GM19452 (cell line): ENCODE measurements around the gene KRT28.
A peak's percentile ranks its signal among the peaks of the same experiment; 100 is the strongest.
"Not testable (repeated sequence)": the region's sequence is repeated elsewhere in the genome, so short reads cannot be mapped to it uniquely, and the experiment has no call there.

Source experiments
- ATAC-seq: cut with Tn5 transposase; IDR thresholded peaks from one replicate; pipeline ENCODE4 v1.9.1; 2021; ENCODE audit not compliant: unreplicated experiment

KRT28 gene

DNA sequence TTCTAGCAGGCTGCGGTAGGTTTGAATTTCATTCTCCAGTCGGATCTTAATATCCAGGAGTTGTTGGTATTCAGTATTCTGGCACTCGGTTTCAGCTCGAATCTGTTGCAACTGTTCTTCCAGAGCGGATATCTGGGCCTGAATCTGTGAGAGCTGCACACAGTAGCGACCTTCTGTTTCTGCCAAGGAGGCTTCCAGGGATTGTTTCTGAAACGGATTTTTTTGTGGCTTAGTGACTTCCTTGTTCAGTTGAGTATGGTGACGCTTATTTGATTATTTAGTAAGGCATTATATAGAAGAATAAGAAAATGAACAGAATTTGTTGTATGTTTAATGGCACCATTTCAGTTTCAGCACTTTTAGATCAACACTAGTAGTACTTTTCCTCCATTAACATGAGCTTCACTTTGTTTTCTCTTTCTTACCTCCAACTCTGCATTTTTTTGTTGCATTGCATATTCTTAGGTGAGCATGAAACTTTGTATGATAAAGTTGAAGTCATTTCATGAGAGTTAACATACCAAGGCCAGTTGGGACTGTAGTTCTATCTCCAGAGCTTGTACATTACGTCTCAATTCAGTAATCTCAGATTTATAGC is 19.9 kb upstream of the KRT28 start:
- no peak for ATAC-seq

DNA sequence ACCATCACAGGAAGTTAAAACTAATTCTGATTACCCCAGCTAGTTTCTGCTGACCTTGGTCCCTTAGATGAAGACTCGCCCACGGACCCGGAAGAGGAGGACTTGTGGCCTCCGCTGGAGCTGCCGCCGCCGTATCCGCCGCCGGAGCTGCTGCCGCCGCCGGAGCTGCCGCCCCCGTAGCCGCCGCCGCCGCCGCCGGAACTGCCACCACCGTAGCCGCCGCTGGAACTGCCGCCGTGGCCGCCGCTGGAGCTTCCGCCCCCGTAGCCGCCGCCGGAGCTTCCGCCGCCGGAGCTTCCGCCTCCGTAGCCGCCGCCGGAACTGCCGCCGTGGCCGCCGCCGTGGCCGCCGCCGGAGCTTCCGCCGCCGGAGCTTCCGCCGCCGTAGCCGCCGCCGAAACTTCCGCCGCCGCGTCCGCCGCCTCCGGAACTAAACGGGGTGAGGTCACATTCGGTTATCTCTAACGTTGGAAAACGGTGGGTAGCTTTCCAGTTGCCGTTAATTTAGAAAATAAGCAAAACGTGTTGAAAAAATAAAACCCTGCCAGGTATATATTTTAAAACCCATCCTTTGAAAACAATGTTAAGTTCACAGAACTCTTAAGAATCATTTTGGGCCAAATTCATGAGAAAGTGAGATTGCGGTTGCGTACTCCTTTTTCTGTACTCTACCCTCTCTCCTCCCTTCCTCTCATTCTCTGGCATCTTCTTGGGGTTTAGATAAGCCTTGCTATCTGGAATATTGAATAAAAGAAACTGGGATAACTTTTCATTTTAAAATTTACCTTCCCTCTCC is 19.2 kb upstream of the KRT28 start:
- peak; percentile 60 for ATAC-seq

DNA sequence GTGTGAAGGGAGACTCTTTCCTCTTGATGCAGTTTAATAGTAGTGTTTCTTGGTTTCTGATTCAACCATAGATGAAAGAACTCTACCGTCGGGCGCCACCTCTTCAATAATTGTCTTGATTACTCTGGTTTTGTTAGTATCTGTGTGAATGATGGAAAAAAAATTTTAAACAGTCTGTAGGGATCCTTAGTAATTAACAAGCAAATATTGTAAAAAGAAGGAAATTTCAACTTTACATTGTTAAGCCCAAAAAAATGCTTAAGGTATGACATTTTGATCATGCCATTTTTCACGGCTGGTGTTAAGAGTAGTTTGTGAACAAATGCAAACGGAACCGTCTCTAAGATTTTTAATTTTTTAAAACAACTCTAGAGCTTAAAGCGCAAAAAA is 18.6 kb upstream of the KRT28 start:
- no peak for ATAC-seq

DNA sequence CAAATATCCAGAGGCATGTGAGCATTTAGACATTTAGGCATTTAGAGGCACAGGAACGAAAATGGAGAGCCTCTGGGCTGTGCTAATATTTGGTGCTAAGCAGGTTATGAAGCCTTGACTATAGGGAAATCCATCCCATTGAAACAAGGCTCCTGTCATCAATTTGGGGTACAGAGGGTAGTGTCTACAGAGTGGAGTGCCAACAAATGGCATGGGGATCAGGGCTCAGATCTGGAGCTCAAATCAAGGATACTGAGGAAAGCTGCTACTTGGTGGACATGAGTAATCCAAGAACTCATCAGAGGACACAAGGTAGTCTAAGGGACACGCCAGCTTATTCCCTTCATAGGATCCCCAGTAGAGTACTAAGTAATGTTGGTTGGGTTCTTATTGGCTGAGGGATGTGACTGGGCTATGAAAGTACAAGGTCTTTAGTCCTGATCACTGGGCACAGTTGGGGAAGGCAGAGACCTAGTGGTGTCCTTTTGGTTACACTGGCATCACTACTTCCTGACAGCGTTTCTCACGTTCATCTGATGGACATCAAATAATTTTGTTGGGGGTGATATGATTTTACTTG is 17.4 kb upstream of the KRT28 start:
- ATAC-seq: no peak

DNA sequence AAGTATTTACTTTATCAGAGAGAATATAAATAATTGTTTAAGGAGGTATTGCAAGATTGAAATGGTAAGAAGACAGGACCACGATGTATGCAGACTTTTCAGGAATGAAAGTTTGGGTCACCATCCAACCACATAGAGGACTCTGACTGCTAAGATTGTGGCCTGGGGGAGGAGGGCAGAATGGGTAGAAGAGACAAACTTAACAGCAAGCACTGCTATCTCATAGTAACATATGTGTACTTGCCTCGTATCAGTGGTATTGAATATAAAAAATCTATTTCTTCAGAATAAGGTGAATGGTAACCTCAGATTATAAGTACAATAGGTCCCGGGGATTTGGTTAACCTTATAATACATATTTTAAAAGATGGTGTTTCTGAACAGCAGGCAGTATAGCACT is 16.8 kb upstream of the KRT28 start:
- ATAC-seq: no peak

DNA sequence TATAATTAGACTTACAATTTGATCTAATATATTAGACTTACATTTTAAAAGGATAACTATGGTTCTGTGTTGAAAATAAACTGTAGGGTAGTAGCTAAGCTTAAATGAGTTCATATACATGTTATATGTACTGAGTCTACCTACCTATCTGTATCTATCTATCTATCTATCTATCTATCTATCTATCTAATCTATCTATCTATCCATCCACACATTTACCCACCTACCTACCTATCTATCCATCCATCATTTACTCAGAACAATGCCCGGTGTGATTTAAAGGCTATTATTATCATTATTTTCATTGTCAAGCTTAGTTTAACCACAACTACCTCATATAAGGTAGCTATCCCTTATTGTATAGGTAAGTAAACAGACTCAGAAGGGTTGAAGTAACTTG is 15.6 kb upstream of the KRT28 start:
- ATAC-seq: no peak

DNA sequence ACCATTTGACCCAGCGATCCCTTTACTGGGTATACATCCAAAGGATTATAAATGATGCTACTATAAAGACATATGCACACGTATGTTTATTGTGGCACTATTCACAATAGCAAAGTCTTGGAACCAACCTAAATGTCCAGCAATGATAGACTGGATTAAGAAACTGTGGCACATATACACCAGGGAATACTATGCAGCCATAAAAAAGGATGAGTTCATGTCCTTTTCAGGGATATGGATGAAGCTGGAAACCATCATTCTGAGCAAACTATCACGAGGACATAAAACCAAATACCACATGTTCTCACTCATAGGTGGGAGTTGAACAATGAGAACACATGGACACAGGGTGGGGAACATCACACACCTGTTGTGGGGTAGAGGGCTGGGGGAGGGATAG is 14.9 kb upstream of the KRT28 start:
- not testable (repeated sequence) for ATAC-seq

DNA sequence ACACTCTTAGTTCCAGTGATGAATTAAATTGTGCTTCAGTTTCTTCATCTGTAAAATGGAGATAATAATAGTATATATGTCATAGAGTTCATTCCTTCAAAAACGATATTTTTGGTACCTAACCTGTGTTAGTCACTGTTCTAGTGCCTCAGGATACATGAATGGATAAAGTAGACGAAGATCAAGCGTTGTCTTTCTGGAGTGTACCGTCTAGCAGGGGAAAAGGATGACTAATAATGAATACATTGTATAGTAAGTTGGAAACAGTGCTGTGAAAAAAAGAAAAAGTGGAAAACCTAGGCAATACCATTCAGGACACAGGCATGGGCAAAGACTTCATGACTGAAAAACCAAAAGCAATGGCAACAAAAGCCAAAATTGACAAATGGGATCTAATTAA is 14.0 kb upstream of the KRT28 start:
- no peak for ATAC-seq

DNA sequence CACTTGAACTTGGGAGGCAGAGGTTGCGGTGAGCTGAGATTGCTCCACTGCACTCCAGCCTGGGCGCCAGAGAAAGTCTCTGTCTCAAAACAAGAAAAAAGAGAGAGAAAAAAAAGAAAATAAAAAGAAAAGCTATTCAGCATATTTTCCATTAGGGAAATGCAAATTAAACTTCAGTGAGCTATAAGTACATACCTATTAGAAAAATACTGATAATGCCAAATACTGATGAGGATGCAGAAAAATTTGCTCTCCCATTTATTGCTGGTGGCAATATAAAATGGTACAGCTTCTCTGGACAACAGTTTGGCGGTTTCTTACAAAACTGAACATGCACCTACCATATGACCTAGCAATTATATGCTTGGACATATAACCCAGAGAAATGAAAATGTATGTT is 12.9 kb upstream of the KRT28 start:
- no peak for ATAC-seq

DNA sequence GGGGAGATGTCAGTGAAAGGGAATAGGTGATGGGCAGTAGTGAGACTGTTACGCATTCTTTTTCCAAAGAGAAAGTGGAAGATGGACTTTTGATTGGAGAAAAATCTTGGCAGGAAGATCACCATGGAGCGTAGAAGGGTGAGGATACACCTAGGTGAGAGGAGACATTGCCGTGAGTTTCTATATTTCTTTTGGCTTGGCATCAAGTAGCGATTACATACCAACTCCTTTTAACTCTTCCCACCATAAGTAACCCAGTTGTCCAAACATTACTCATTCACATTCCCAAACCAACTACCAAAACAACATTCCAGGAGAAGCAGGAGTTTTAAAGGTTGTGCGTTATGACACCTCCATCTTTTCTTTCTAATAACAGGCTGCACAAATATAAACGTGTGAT is 10.7 kb upstream of the KRT28 start:
- ATAC-seq: no peak

DNA sequence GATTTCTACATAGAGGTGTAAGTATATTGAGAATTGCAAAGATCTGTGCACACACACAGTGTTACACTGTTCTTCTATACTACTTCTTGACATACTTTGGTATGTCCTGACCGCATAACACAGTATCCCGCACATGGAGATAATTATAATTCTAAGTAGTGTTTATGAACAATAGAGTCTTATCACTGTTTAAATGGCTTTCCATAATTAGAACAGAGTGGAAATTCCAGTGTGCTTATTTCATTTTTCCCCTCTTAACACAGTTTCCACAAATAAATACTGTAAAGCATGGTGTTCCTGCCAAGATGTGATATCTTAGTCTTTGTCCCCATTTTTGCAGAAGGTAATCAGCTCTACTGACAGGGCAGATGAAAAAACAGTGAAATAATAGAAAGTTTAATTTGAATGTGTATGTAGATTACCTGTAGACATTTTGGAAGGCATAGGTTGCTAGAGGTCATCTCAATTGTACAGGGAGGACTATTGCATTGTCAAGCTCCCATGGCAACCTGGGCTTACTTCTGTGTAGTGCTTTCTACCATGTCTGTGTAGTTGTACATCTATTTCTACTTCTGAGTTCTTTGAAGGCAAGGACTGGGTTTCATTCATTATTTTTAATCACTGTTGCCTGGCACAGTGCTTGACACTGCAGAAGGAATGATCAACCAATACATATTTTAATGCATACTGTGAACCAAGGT is 10.1 kb upstream of the KRT28 start:
- no peak for ATAC-seq

DNA sequence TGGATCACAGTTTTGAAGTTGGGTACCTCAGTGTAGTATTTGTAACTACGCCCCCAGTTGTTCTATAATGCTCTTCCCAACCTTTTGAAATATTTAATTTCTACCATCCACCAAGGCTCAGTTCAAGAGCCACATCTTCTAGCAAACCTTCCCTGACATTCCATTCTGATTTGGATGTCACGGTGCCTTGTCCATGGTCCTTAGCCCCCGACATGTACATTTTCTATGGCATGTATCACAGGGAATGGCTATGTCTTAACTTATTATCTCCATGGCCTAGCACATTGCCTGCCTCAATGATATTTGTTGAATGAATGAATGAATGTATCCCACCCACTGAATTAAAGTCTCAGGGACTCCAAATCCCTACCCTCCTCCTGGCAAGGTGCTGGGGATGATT is 6.4 kb upstream of the KRT28 start:
- ATAC-seq: no peak

DNA sequence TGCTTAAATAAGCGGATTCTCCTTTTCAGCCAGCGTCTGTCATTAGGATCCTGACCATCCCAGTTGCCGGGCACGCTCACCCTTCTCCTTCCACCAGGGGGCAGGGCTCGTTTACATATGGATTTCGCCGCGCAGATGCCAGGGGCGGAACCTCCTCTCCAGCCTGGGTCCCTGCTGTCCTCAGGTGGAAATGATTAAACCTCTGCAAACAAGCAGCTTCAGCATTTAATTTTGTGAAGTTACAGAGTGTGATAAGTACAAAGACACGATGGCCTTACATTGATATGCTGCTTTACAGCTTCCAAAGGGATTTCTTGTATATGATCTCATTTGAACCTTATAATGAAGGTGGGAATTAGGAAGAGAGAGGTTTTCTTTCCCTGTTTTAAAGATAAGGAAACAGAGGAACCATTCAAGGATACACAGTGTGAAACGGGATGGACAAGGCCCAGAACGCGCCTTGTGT is 3.9 kb upstream of the KRT28 start:
- ATAC-seq: no peak

DNA sequence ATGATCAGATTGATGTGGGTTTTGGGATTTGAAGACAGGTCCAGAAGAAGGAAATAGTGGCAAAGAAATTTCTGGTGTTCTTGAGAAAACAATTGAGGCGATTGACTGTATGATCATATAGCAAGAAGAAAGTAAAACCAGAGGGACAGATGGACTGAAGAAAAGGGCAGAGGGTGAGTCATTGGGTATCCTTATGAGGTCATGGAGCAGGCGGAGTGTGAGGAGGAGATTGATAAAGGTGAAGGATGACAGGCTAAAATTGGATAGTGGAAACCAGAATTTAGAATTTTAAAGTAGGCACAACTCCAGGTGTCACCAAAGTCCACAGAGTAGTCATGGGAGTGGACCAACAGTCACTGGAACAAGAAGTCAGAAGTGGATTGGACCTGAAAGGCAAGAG is 1.4 kb upstream of the KRT28 start:
- no peak for ATAC-seq

DNA sequence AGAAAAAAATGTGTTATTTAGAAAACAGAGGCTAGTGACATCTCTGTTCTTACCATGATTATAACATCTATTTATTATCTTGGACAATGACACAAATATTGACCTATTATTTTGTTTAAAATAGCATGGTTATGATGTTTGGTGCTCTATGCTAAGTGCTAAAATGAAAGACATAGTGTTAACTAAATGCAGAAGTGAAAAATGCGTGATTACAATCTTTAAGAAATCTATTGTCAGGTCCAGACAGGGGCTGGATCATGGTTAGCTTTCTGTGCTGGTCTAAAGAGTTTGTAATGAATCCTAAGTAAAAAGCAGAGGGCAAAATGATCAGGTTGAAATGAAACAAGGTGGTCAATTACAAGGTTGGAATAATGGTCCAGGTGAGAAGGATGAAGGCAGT is 622 bp upstream of the KRT28 start:
- ATAC-seq: no peak

DNA sequence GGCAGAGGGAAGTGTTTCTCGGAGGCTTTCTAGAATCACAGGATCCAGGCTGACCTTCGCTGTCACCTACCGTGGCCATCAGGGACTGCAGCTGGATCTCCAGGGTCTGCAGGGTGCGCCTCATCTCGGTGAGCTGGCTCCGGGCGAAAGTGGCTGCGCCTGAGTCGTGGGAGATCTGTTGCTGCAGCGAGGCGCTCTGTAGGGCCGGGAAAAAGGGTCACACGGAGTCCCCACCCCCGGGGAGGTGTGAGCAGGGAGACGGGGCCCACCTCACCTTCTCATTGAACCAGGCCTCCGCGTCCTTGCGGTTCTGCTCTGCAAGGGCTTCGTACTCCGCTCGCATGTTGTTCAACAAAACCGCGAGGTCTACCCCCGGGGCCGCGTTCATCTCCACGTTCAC is 2.9 kb downstream of the KRT28 start:
- no peak for ATAC-seq

DNA sequence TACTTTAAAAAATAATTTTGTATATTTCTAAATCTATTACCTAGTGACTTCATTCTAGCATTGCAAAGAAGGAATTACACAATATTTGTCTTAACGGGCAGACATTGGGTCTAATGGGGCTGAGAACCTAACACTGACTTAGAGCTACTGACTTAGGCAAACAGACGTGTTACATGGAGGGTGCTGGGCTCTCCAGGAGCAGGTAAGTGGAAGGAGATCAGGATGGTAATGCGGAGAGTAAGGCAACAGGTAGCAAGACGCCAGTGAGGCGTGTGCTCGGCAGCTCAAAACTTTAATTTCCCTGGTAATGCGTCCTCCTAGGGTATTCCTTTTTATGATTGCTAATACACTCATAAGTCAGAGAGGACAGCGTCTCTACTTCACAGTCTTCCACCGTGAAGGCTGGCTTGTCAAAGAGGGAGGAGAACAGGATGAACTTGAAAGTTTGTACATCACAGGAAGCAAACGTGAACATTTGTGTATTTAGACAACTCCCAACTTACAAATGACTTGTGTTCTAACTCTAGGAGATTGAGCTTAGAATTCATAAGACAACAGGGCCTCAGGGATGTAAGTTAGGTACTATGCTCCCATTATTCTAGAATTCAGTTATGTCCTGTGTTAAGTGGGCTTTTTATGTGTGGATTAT is 4.6 kb downstream of the KRT28 start:
- no peak for ATAC-seq

DNA sequence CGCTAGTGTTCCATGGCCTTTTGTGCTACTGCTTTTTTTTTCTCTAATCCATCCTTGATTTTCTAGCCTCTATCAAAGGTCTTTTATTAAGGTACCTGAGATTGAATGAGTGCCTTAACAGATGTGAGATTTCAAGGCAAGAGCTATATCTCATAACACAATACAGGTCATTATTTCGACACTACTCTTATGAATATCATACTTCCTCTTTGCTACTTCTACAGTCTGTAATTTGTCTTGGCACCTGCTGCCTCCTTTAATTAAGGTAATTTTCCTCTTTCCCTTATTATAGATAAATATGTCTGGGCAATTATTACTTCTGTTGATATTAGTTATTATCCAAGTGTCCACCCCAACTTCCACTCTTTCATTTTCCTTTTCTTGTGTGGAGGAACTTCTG is 5.3 kb downstream of the KRT28 start:
- ATAC-seq: no peak

DNA sequence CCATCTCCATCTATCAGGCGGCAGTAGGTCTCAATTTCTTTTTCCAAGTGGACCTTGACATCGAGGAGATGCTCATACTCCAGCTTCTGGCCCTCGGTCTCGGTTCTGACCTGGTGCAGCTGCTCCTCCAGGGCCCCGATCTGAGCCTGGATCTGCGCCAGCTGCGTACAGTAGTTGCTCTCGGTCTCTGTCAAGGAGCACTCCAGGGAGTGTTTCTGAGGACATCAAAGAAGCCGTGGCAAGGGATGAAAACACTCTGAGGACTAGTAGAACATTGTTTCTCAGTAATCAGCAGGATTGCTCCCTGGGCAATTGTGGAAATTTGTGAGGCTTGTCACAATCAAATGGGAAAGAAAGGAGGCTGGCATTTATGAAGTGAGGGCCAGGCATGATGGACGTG is 5.9 kb downstream of the KRT28 start:
- no peak for ATAC-seq

DNA sequence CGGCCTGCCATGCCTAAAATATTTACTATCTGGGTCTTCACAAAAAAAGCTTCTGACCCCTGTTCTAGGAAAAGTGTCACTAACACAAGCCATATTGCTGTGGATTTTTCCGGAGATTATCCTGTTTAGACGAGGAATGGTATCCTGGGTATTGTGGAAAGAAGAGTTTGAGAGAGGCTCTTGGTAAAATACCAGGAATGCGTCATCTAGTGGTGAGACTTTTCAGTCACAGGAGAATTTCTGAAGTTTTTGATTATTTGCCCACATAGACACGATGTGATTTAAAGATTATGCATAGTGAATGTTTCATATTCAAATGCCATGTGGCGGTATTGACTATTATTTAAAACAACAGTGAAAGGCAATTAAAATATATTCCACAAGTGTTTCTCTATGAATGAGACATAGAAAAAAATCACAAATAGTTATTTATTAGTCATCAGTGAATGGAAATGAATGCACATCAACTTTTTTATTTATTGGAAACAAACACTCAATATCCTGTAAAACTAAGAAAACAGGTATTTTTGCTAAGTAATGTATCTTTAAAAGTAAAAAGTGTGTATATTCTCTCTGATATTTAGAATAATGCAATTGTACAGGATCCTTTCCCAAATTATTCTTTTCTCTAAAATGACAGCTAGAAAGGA is 7.8 kb downstream of the KRT28 start:
- ATAC-seq: no peak

DNA sequence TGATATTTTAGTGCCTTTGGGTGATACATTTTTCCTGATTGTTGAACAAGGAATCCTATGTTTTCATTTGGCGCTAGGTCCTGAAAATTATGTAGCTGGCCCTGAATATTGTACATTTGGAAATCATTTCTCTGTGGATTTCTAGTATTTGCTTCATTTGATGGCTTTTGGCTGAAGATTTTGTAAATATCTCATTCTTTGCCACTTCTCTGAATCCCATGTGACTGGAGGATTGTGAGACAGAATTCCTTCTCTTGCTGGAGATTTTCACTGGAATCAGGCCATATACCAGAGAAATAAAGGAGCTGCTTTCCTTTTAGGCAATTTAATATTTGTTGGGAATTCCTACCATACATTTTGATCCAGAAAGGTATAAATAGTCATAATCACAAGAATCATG is 8.6 kb downstream of the KRT28 start:
- no peak for ATAC-seq
